Liver (tissue), 3 donors: ENCODE results near the gene TBC1D13.

Source experiments
- CTCF ChIP-seq: fragments of 150-350 bp; IDR thresholded peaks from 2 replicates; pipeline ENCODE4 v1.5.1; 2017; ENCODE audit warnings: improper control_type of control experiment, low read depth, low read length; ENCODE audit not compliant: missing input control
- EGR1 ChIP-seq, 2 donors: IDR thresholded peaks; 2 replicates each; pipeline ENCODE4 v1.6.1; 2016 to 2018; ENCODE audit warnings: antibody characterized with exemption in 2 of 2, low read depth in 2 of 2
- FOXA1 ChIP-seq: IDR thresholded peaks from 2 replicates; pipeline ENCODE4 v1.6.1; 2016; ENCODE audit warnings: antibody characterized with exemption
- GABPA ChIP-seq, 2 donors: IDR thresholded peaks in 1 of 2; conservative IDR thresholded peaks in 1 of 2; 2 replicates each; pipeline ENCODE4 v1.6.1; 2016; ENCODE audit warnings: antibody characterized with exemption in 2 of 2, mild to moderate bottlenecking in 1 of 2, moderate library complexity in 1 of 2
- JUND ChIP-seq, 2 donors: IDR thresholded peaks; 2 replicates each; pipeline ENCODE4 v1.6.1; 2016; ENCODE audit warnings: antibody characterized with exemption in 2 of 2
- MAX ChIP-seq: IDR thresholded peaks from 2 replicates; pipeline ENCODE4 v1.6.1; 2016; ENCODE audit warnings: antibody characterized with exemption
- RAD21 ChIP-seq, 2 donors: IDR thresholded peaks; 2 replicates each; pipeline ENCODE4 v1.6.1; 2016; ENCODE audit warnings: antibody characterized with exemption in 2 of 2, mild to moderate bottlenecking in 2 of 2
- RXRA ChIP-seq, 2 donors: IDR thresholded peaks; 2 replicates each; pipeline ENCODE4 v1.6.1; 2017 to 2018; ENCODE audit warnings: antibody characterized with exemption in 2 of 2, mild to moderate bottlenecking in 1 of 2
- SP1 ChIP-seq: IDR thresholded peaks from 2 replicates; pipeline ENCODE4 v1.6.1; 2018; ENCODE audit warnings: antibody characterized with exemption, mild to moderate bottlenecking
- ZBTB33 ChIP-seq: IDR thresholded peaks from 2 replicates; pipeline ENCODE4 v1.6.1; 2016; ENCODE audit warnings: antibody characterized with exemption
- donor health status: healthy.
- donor health status: healthy.

- no peak for TF ChIP-seq CTCF
- no peak for TF ChIP-seq RXRA (IDR thresholded peaks at IDR 0.05)
- TF ChIP-seq FOXA1 = no peak
- no peak for TF ChIP-seq ZBTB33
- TF ChIP-seq RAD21 (IDR thresholded peaks at IDR 0.05) = no peak
- TF ChIP-seq EGR1 (IDR thresholded peaks at IDR 0.05; ENCODE audit: low read depth in 2 of 2) = no peak
- no peak for TF ChIP-seq MAX
- no peak for TF ChIP-seq GABPA (IDR thresholded peaks at IDR 0.05 in 1 of 2, conservative IDR thresholded peaks at IDR 0.05 in 1 of 2)
- no peak for TF ChIP-seq JUND (IDR thresholded peaks at IDR 0.05)
- TF ChIP-seq SP1 = no peak
These were observed 32.0 kb downstream of the TBC1D13 start for GRCh38 chr9:128818839-128819715.
